Measurements from ENCODE around the gene ADCY9.
A peak's percentile ranks its signal among the peaks of the same experiment; 100 is the strongest.
"Not testable (repeated sequence)": the region's sequence is repeated elsewhere in the genome, so short reads cannot be mapped to it uniquely, and the experiment has no call there.

ADCY9 gene

GRCh38 chr16:3945751-3946603 is 170.3 kb downstream of the ADCY9 start:
- DNase-seq, result no peak

- DNase-seq, result not testable (repeated sequence)
These were observed 171.8 kb downstream of the ADCY9 start for GRCh38 chr16:3944457-3944856.

- not testable (repeated sequence) for DNase-seq
These were observed 174.1 kb downstream of the ADCY9 start for GRCh38 chr16:3942146-3942545.

- peak; percentile 30 for DNase-seq
These were observed 177.2 kb downstream of the ADCY9 start for GRCh38 chr16:3938843-3939624.

- no peak for DNase-seq
These were observed 177.8 kb downstream of the ADCY9 start for GRCh38 chr16:3938471-3938842.

- DNase-seq, result no peak
These were observed 179.0 kb downstream of the ADCY9 start for GRCh38 chr16:3937066-3937875.

- no peak for DNase-seq
These were observed 180.3 kb downstream of the ADCY9 start for GRCh38 chr16:3935921-3936320.

- no peak for DNase-seq
These were observed 181.6 kb downstream of the ADCY9 start for GRCh38 chr16:3934491-3935181.

GRCh38 chr16:3927147-3927546 is 189.1 kb downstream of the ADCY9 start:
- DNase-seq, result not testable (repeated sequence)

- DNase-seq, result no peak
These were observed 191.5 kb downstream of the ADCY9 start for GRCh38 chr16:3924763-3925162.

GRCh38 chr16:3922241-3922640 is 194.0 kb downstream of the ADCY9 start:
- DNase-seq, result no peak

- DNase-seq, result no peak
These were observed 196.0 kb downstream of the ADCY9 start for GRCh38 chr16:3920206-3920605.

- DNase-seq, result no peak
These were observed 196.8 kb downstream of the ADCY9 start for GRCh38 chr16:3919413-3919812.

- no peak for DNase-seq
These were observed 200.6 kb downstream of the ADCY9 start for GRCh38 chr16:3915426-3916260.

GRCh38 chr16:3912897-3913296 is 203.3 kb downstream of the ADCY9 start:
- DNase-seq, result no peak

All from CD4-positive, alpha-beta T cell treated with Interleukin-4 for 4 hours (primary cell).